Fibroblast of pulmonary artery (primary cell): ENCODE data around the gene GCLC.

Source experiments
- DNase-seq: peaks from one replicate; pipeline ENCODE4 v3.0.0-alpha.2; 2010; ENCODE audit warnings: low read depth
- H3K4me3 ChIP-seq: replicated peaks from 2 replicates; pipeline ENCODE4 v1.5.1; 2011; ENCODE audit warnings: low read depth, mild to moderate bottlenecking, control low read depth, low read length, moderate library complexity
- TF ChIP-seq, protein P1 (sequence below): IDR thresholded peaks from 2 replicates; pipeline ENCODE4 v1.5.1; 2011; ENCODE audit warnings: mild to moderate bottlenecking, control low read depth, low read length, inconsistent platforms; ENCODE audit errors: missing control alignments

Gene GCLC

DNA sequence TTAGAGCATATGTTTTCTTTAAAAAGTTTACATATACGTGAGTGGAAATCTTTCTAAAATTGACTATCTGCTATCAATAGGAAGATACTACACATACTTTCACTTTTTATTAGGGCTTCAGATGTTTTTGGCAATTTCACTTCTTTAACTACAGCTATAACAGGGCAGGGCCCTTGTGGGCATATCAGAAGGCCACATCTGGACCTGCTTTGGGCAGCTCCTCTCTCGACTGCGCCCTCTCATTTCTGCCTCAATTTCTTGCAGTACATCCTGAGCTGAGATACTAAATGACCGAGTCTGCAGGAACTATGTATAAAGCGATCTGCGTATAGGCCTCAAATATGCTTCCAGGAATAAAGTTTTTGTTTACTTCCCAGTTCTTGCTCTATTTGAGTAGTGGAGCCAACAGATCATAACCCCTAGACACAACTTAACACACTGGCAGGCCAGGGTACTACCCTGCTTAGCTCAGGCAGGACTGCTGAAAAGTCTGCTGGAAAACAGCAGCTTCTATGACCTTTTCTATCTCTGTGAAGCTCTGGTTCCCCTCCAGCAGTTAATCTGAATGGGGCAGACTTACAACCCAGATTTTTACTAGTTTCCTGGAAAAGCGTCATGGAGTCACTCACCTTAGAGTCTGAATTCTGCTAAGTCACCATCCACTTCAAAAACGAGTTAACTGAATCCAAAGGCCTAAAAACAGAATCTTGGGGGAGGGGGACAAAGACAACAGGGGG is 12.7 kb downstream of the GCLC start:
- TF ChIP-seq, protein P1, sequence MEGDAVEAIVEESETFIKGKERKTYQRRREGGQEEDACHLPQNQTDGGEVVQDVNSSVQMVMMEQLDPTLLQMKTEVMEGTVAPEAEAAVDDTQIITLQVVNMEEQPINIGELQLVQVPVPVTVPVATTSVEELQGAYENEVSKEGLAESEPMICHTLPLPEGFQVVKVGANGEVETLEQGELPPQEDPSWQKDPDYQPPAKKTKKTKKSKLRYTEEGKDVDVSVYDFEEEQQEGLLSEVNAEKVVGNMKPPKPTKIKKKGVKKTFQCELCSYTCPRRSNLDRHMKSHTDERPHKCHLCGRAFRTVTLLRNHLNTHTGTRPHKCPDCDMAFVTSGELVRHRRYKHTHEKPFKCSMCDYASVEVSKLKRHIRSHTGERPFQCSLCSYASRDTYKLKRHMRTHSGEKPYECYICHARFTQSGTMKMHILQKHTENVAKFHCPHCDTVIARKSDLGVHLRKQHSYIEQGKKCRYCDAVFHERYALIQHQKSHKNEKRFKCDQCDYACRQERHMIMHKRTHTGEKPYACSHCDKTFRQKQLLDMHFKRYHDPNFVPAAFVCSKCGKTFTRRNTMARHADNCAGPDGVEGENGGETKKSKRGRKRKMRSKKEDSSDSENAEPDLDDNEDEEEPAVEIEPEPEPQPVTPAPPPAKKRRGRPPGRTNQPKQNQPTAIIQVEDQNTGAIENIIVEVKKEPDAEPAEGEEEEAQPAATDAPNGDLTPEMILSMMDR: no peak
- no peak overlapping the region for H3K4me3 ChIP-seq
- DNase-seq: no peak

DNA sequence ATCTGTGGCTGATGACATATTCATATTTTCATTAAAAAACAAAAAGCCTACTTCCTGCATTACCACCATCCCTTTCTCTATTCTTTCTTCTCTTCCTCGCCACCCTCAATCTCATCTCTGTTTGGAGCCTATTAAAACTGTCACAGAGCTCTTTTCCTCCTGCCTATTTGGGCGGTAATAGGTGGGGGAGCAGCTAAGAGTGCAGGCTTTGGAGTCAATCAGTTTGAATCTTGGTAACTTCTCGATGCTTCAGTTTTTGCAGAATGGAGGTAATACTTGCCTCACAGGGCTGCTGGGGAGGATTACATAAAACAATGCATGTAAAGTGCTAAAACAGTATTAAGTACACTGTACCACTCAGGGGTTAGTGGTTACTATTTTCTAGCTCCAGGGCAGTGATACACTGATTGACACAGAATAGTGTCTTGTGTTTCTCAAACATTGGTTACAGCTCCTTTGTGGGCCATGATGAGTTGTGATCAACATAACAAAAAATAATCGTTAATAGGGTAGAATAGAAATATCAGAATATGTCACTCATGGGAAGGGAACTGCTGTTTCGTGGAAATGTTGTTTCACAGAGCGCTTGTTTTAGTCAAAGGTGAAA is 14.0 kb downstream of the GCLC start:
- no peak for DNase-seq
- TF ChIP-seq, protein P1: no peak
- no peak overlapping the region for H3K4me3 ChIP-seq

DNA sequence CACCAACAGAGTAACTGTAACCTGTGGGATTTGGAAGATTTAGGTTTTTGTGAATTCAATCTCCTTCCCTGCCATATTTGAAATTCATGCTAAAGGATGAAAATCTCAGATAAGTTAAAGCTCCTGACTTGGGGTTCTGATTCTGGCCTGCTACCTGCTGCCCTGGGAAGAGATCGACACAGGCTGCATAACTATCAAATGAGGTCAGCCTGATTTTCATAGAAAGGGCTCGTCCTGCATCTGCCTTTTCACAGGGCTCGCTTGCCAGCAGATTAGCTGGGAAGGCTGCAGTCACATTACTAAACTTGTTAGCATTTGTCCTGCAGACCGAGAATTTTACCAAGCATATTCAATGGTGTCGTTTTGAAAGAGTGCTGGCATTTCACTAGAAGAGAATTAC is 14.6 kb downstream of the GCLC start:
- peak; percentile 8 for DNase-seq
- TF ChIP-seq, protein P1: no peak
- H3K4me3 ChIP-seq: no peak overlapping the region

DNA sequence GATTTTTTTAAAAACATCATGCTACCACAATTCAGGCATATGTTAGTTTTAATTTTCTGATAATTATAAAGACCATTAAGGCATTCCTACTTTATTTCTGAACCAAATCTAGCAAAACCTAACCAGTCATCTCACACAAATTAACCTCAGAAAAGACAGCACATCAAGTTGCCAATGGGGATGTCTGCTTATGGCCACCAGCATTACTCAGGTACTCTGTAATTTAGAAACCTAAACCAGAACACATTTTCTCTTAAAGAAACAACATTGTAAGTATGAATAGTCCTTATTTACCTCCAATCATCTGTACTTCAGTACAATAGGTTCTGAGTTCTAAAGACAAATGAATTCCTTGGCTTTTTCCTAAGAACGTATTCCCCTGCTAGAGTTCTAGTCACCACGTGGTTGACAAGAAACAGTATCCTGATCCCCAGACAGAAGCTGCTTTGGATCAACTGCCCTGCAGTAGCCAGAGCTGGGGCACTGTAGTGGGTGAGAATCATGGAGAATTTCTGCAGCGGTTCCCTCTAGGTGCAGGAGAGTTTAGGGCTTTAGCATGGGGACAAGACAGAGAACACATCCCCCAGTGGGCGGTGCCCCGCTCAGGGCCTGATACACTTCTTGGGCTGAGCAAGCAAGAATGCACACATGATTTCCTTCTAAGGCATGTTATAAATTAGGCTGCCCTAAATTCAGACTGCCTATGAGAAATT is 15.4 kb downstream of the GCLC start:
- no peak overlapping the region for H3K4me3 ChIP-seq
- no peak for DNase-seq

DNA sequence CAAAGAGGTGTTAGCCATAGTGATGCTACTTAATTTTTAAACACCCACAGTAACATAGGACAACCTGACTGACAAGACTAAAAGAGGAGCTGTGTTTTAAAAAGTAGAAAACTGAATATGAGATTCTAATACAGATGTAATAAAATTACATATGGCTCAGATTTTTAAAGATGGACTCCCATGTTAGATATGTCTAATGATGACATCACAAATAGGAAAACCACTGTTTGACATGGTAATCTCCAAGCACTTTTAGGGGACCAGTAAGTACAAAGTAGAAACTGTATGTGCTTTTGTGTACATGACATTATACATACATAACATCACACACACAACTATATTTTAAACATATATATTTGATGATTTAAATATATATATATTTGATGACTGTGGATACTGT is 16.8 kb downstream of the GCLC start:
- TF ChIP-seq, protein P1: no peak
- DNase-seq: no peak
- H3K4me3 ChIP-seq: no peak overlapping the region

More for the DNA sequence above, 15.4 kb downstream of the GCLC start:
- TF ChIP-seq, protein P1: no peak

DNA sequence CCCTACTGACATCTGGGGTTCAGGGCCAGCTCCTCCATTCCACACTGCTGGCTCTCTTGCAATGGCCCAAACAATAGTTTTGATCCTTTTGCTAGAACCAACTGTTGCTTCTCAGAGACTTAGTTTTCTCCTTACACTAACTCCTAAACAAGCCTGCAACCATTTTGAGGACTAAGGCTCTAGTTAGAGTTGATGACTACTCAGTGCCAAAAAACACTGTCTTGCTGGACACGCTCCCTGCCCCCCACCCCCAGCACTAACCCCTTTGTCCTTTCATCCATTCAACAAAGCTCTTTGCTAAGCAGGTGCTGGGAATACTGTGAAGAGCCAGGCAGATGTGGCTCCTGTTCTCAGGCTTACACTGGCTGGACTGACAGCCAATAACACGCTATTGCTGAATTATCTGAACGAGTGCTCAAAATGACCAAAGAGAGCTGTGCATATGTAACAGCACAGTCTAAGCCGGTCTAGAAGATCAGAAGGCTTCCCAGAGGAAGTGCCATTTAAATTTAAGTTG is 17.6 kb downstream of the GCLC start:
- TF ChIP-seq, protein P1: no peak
- H3K4me3 ChIP-seq: no peak overlapping the region
- no peak for DNase-seq
